NCI-H1417 treated with DMSO at 0.1 percent for 48 hours (cell line): ENCODE data around the gene SH2D6.
"Not testable (repeated sequence)": the region's sequence is repeated elsewhere in the genome, so short reads cannot be mapped to it uniquely, and the experiment has no call there.

Experiments used
- DNase-seq: peaks from one replicate; lab custom pipeline; 2025; lab: John Stamatoyannopoulos, UW

SH2D6 gene

GRCh38 chr2:85398426-85399182 is 19.9 kb upstream of the SH2D6 start:
- no peak for DNase-seq

- no peak for DNase-seq
These were observed 19.4 kb upstream of the SH2D6 start for GRCh38 chr2:85399183-85399455.

DNA sequence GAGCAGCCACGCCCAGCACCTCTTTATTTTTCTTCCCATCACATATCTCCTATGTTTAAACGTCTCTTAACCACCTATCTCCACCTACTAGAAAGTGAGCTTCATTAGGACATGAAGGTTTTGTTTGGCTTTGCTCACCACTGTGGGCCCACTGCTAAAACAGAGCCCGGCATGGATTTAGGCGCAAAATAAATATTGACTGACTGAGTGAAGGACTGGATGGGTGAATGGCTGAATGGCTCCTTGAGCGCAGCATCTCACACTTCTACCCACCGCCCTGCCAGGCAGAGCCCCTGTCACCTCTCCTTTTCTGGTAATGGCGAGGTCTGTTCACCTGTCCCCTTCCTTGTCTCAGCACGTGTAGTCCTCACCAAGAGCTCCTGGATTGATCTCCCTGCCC is 18.5 kb upstream of the SH2D6 start:
- DNase-seq, result no peak

- no peak for DNase-seq
These were observed 17.7 kb upstream of the SH2D6 start for GRCh38 chr2:85400541-85401463.

DNA sequence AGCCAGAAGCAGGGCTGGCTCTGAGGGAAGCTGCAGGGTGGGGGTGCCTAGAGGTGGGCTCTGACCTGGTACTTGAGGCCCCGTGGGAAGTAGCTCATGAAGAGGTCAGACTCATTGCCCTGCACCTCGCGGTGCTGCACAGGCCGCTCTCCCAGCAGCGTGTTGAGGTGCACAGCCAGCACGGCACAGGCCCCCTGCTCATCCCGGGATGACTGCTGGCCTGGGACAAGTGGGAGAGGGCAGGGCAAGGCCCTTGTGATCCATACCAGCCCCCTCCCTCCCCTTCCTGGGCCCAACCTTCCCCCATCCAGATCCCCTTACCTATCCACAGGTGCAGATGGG is 17.1 kb upstream of the SH2D6 start:
- DNase-seq, result no peak

DNA sequence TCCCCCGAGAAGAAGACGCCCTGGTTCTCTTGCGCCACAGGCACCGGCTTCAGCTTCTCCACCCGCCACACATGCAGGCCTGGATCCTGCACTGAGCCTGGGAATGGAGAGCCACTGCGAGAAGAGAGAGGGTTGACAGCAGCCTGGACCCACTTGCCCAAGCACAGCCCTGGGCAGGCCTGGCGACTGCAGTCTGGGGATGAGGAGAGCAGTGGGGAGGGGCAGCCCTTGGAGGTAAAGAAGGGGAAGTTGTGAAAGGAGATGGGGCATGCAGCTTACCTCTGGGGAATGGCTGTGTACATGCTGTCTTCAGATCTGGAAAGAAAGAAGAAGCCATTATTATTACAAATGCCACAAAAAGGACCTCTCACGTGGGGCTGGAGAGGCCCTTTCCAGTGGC is 16.7 kb upstream of the SH2D6 start:
- DNase-seq, result no peak

DNA sequence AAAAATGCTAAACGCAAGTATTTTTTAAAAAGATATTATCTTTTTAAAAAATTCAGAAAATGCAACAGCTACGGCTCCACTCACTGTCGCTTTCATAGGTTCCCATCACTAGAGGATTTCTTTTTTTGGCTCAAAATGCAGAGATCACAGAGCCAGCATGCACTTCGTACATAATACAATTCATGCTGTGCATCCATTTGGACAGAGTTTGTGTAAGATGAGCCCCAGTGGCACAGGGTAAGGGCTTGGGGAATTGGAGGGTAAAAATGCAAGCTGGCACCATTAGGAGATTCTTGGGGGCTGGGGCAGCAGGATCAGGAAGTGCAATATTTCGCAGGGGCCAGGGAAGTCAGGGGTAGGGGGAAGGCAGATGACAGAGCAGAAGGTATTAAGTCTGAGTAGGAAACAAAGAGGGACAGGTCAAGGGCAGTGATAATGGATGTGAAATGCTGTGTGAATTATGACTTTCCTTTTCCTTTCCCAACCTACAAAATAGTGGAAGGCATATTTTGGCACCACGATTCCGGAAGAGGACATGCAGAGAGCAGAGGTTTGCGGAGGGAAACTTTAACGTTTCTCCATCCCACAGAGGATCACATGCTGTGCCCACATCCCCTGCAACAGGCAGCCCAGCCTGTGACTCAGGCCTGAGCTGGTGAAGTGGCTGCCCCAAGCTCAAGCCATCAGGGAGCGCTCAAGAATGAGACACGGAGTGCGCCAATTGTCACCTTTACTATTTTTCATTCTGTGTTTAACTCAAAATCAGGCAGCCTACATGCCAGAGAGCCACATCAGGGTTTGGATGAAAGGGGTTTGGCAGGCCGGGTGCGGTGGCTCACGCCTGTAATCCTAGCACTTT is 13.1 kb upstream of the SH2D6 start:
- DNase-seq, result no peak

DNA sequence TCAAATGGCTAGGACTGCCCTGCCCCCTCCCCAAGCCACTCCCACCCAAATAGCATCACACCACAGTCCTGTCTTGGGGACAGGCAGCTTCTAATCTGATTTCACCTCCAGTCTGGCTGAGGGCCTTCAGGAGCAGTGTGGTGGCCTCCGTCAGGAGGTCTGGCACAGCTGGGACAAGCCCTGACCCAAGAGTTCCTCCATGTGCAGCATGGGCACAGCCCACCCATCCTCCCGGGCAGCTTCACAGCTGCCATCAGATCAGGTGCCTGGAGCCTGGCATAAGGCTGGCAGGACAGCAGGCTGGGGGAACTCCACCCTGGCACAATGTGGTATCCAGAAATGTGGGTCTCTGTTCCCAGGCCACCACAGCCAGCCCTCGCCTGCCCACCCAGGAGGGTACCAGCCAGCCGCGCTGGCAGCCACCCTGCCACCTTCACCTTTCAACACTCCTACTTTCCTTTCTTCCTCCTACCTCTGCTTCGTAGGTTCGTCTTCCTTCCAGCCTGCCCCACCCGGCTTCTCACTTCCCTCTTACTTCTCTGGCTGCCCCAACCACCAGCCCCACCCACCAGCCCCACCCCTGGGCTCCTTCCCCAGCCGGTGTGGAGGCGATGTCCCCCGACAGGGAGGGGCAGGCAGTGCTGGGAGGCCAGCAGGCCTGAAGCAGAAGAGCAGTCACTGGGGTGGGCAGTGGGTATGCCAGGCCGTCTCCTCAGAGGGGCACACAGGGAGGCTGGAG is 8.5 kb upstream of the SH2D6 start, which contains the start of gene CAPG:
TSS of gene CAPG (minus strand) at position 522 of the 739 bp plus-strand sequence. CDS start 8,221 bp downstream, outside the sequence.
- DNase-seq, result no peak

GRCh38 chr2:85410584-85411404 is 7.7 kb upstream of the SH2D6 start:
- DNase-seq, result no peak

GRCh38 chr2:85411405-85411748 is 7.1 kb upstream of the SH2D6 start:
- DNase-seq, result no peak

GRCh38 chr2:85413592-85414420 is 4.7 kb upstream of the SH2D6 start:
- no peak for DNase-seq

- not testable (repeated sequence) for DNase-seq
These were observed 4.1 kb upstream of the SH2D6 start for GRCh38 chr2:85414421-85414759.

DNA sequence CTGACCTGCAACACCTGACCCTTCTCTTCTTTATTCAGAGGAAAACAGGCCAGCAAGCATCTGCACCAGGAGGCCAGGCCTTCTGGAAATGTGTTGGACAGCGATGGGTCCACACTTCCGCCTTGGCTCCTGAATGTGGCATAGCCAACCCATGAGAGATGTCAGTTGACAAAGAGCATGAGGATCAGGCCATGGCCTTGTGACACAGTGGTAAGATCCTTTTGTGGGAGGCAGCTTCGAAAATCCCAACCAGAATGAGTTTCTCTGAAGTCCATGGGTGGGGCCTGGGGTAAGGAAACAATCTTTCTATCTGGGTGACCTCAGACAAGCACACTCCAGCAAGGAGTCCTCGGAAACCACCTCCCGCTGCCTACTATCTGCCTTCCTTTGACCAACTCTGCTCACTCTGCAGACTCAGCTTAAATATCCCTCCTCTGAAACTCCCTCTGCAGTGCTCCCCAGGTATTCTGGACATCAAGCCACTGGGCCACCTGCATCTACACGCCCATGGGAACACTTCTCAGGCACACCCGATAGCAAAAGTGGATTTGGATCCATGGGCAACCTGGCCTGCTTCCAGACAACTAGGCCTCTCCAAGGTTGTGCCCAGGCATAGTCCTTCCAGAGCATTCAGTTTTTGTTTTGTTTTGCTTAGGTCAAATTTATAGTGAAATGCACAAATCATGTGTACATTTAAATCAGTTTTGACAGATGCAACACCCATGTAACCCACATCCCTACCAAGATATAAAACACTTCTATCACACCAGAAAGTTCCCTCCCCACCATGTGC is 3.6 kb upstream of the SH2D6 start:
- DNase-seq, result no peak

DNA sequence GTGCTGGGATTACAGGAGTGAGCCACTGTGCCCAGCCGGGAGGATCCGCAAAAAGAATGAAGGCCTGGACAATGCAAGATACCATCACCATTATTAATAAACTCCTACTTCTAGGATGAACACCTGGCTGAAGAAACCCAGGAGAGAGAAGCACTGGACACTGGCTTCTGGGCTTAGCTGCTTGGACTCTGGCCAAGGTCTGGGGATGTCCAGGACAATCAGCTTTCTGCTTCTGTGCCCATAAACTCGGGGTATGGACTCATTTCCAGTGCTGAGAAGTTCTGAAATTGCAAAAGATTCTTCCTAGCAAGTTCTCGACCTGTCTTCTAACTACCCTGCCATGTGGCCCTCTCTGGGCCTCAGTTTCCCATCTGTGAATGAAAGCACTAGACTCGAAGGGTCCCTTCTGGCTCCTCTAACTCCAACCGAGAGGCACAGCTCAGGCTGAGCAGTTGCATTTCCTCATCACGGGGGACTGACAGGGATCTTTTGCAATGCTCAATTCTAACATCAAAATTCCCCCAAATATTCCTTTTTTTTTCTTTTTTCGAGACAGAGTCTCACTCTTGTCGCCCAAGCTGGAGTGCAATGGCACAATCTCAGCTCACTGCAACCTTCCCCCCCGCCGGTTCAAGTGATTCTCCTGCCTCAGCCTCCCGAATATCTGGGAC is 2.4 kb upstream of the SH2D6 start:
- no peak for DNase-seq

- DNase-seq, result no peak
These were observed 628 bp downstream of the SH2D6 start for GRCh38 chr2:85419009-85419675.

GRCh38 chr2:85420536-85421259 is 2.2 kb downstream of the SH2D6 start:
- no peak for DNase-seq

DNA sequence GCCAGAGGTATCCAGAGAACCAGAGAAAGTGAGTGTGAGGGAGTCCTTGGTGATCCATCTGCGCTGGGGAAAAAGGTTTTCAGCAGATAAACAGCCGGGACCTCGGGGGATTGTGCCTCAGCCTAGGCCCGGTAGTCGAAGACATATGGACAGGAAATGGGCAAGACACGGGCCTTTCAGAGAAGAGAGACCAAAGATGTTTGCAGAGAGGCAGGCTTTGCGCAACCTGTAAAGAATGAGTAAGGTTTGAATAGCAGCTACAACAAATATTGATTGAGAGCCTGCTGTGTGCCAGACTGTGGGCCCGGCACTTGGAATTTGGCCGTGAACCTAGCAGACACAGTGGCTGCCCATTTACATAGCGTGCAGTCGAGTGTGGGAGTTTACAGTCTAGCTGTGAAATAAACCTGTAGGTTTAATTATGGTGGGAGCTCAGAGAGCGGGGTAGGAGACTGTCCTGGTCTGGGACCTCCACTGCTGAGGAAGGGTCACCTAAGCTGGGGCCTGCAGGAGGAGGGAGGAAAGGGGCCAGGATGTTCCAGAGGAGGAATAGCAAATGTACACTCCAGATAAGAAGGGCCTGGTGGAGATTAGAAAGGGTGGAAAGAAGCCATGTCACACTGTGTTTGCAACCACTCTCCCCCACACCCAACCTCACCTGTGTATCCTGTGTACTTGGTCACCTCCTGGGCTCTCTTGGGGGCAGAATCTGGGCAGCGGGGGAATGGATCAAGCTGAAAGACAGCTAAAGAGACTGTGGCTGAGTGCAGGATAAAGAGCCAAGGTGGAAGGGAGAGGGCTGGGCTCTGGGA is 3.0 kb downstream of the SH2D6 start:
- DNase-seq, result no peak
